Stimulated activated CD8-positive, alpha-beta memory T cell treated with anti-CD3 and anti-CD28 coated beads, Interleukin-4, amount 100 ng/mL, for 24 hours (primary cell): ENCODE data around the gene FBXL4.

Experiments
- DNase-seq: peaks from one replicate; pipeline ENCODE4 v3.0.0-alpha.2; 2020; ENCODE audit warnings: low read depth

FBXL4 gene

GRCh38 chr6:98824162-98824901 lies 123.4 kb downstream of the FBXL4 start:
- no peak for DNase-seq

GRCh38 chr6:98823428-98824161 lies 124.2 kb downstream of the FBXL4 start:
- no peak for DNase-seq

- no peak for DNase-seq
Observed at GRCh38 chr6:98821756-98822405, 125.9 kb downstream of the FBXL4 start.
